GM06990 (cell line): ENCODE results near the gene A1BG.

Experiments used
- DNase-seq: peaks from one replicate; pipeline ENCODE4 v3.0.0-alpha.2; 2011; ENCODE audit not compliant: insufficient read length; ENCODE audit errors: extremely low read depth
- H3K27me3 ChIP-seq: replicated peaks from 2 replicates; pipeline ENCODE4 v1.6.0; 2011; ENCODE audit warnings: low read length; ENCODE audit not compliant: control insufficient read depth, insufficient read depth
- H3K36me3 ChIP-seq: 2 replicates; pipeline ENCODE4 v1.5.1; 2011; ENCODE audit warnings: low read length; ENCODE audit not compliant: control insufficient read depth, insufficient read depth
- H3K4me3 ChIP-seq: replicated peaks from 2 replicates; pipeline ENCODE4 v1.5.1; 2011; ENCODE audit warnings: low read depth, mild to moderate bottlenecking, control low read depth, low read length
- CTCF ChIP-seq: IDR thresholded peaks from 2 replicates; pipeline ENCODE4 v1.5.1; 2011; ENCODE audit warnings: low read length, control low read depth, mild to moderate bottlenecking, inconsistent platforms; ENCODE audit not compliant: insufficient read depth, poor library complexity, severe bottlenecking

The A1BG gene

GRCh38 chr19:58364146-58364545, 10.9 kb upstream of the A1BG start:
- Histone ChIP-seq H3K36me3 (no peaks in the 10 kb centered on the region; the same call in 1 of the 2 replicates), H3K27me3 (no peaks in the 10 kb centered on the region), H3K4me3 (no peak overlapping the region)
- no peak for TF ChIP-seq CTCF
- no peak for DNase-seq

GRCh38 chr19:58362272-58362994, 9.1 kb upstream of the A1BG start, which contains the start of gene ZNF497:
Gene ZNF497, minus strand, starts transcription at chr19:58362751. Its CDS starts 5,116 bp downstream, at chr19:58357635.
- TF ChIP-seq CTCF, result no peak
- peak; percentile 98 for DNase-seq
- Histone ChIP-seq H3K36me3 (no peaks in the 10 kb centered on the region), H3K4me3 (peak within 1 kb of the TSS; percentile 63), H3K27me3 (no peaks in the 10 kb centered on the region)

DNA sequence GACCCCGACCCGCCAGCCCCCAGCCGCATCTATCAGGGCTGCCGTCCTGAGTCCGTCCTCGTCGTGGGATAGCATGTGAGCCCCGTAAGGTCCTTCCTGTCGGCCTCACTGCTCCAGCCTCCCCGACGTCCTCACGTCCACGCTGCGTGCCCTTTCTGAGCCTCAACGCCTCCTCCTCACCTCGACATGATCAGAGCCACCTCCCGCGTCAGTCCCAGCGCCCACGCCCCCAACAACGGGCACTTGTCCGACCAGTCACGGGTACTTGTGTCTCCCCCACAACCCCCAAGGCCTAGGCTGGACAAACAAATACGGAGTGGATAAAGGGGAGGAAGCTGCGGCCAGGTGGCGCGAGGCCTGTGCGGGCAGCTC, 8.6 kb upstream of the A1BG start:
- H3K27me3 ChIP-seq, result no peaks in the 10 kb centered on the region
- no peak for TF ChIP-seq CTCF
- peak overlapping the region; percentile 63 for H3K4me3 ChIP-seq
- peak; percentile 78 for DNase-seq
- no peaks in the 10 kb centered on the region for H3K36me3 ChIP-seq

GRCh38 chr19:58357481-58358145, 4.3 kb upstream of the A1BG start:
- no peaks in the 10 kb centered on the region; the same call in 1 of the 2 replicates for H3K36me3 ChIP-seq
- DNase-seq, result no peak
- H3K27me3 ChIP-seq, result no peaks in the 10 kb centered on the region
- no peak overlapping the region for H3K4me3 ChIP-seq
- no peak for TF ChIP-seq CTCF

- no peak for DNase-seq
- H3K4me3 ChIP-seq, result no peak overlapping the region
- H3K36me3 ChIP-seq, result no peaks in the 10 kb centered on the region; the same call in none of the 2 replicates
- no peak for TF ChIP-seq CTCF
- H3K27me3 ChIP-seq, result no peaks in the 10 kb centered on the region
Observed at GRCh38 chr19:58356766-58357480, 3.6 kb upstream of the A1BG start.
